ENCODE results near the gene WBP1L.

DNA sequence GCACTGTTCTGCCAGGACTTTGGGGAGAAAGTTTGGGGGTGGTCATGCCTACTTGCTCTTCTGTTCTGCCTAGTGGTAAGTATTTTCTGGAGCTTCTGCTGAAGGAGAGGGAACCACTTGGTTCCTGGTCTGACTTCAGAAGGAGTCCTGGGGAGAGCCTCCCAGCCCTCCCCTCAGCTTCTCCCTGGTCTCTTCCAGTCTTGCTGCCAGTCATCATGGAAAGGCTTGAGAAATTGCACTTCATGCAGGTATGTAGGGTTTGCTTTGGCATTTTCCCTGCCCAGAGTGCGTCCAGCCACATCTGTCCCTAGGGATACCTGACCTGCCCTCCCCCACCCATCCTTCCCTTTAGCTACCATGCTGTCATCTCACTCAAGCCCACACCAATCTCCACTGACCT lies 11.1 kb upstream of the WBP1L start:
- TF ChIP-seq, protein P1, sequence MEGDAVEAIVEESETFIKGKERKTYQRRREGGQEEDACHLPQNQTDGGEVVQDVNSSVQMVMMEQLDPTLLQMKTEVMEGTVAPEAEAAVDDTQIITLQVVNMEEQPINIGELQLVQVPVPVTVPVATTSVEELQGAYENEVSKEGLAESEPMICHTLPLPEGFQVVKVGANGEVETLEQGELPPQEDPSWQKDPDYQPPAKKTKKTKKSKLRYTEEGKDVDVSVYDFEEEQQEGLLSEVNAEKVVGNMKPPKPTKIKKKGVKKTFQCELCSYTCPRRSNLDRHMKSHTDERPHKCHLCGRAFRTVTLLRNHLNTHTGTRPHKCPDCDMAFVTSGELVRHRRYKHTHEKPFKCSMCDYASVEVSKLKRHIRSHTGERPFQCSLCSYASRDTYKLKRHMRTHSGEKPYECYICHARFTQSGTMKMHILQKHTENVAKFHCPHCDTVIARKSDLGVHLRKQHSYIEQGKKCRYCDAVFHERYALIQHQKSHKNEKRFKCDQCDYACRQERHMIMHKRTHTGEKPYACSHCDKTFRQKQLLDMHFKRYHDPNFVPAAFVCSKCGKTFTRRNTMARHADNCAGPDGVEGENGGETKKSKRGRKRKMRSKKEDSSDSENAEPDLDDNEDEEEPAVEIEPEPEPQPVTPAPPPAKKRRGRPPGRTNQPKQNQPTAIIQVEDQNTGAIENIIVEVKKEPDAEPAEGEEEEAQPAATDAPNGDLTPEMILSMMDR (IDR thresholded peaks at IDR 0.05; ENCODE audit: low read depth, low read length, poor library complexity, severe bottlenecking), result no peak
- no peak for TF ChIP-seq EZH2phosphoT487 (IDR thresholded peaks at IDR 0.05; ENCODE audit: borderline replicate concordance, low read length)

Data from DOHH2 (cell line).